DMS79 treated with DMSO at 0.1 percent for 48 hours (cell line): ENCODE results near the gene C19orf53.

ENCODE experiments used
- DNase-seq: peaks from one replicate; lab custom pipeline; 2025; lab: John Stamatoyannopoulos, UW

C19orf53 gene

GRCh38 chr19:13826652-13827235, 52.5 kb downstream of the C19orf53 start:
- DNase-seq: no peak

GRCh38 chr19:13827656-13828055, 53.4 kb downstream of the C19orf53 start:
- no peak for DNase-seq
